Testis (tissue), 5 donors: ENCODE results near the gene IL13. TPM values are rescaled to one million over a fixed set of nuclear protein-coding genes. Genes with fewer than 3 reads are reported as not detected.

ENCODE experiments used
- DNase-seq: peaks from one replicate; pipeline ENCODE4 v3.0.0-alpha.2; 2019
- H3K27ac ChIP-seq, 2 donors: fragments of 200-600 bp; sonication (generic); one replicate each; pipeline ENCODE4 v1.5.1; 2019
- H3K27me3 ChIP-seq: fragments of 200-600 bp; sonication (generic); one replicate; pipeline ENCODE4 v1.5.1; 2019
- H3K36me3 ChIP-seq: fragments of 200-600 bp; sonication (generic); one replicate; pipeline ENCODE4 v1.5.1; 2017; ENCODE audit warnings: low read depth; ENCODE audit errors: missing control alignments
- H3K4me1 ChIP-seq: fragments of 200-600 bp; sonication (generic); one replicate; pipeline ENCODE4 v1.5.1; 2019
- H3K4me3 ChIP-seq, 2 donors: fragments of 200-600 bp; sonication (generic); one replicate each; pipeline ENCODE4 v1.5.1; 2017 to 2019
- H3K9me3 ChIP-seq: fragments of 200-600 bp; sonication (generic); one replicate; pipeline ENCODE4 v1.5.1; 2017
- CTCF ChIP-seq, 3 experiments: fragments of 450-650 bp in 2 of 3; fragments of 200-600 bp in 1 of 3; sonication (generic) in 1 of 3; IDR thresholded peaks; one replicate each; pipeline ENCODE4 v1.5.1; 2016 to 2019; ENCODE audit warnings: antibody characterized with exemption in 3 of 3, mild to moderate bottlenecking in 2 of 3, moderate library complexity in 1 of 3
- POLR2A ChIP-seq: fragments of 450-650 bp; IDR thresholded peaks from one replicate; pipeline ENCODE4 v1.6.1; 2017; ENCODE audit warnings: antibody characterized with exemption, mild to moderate bottlenecking, moderate library complexity
- WGBS, 2 donors: methylation state at CpG; one replicate each; pipeline ENCODE4 v1.1.5; 2018; 5-methylcytosine and 5-hydroxymethylcytosine counted together
- intact Hi-C: fragments of 100-400 bp; cut with DNase I; formaldehyde crosslinking; loops from one replicate; pipeline ENCODE4 v1.15.1; 2023; ENCODE audit warnings: low total_unique reads
- long read RNA-seq, 2 donors: transcript quantifications; one replicate each; lab custom pipeline, GENCODE V29; 2026
- polyA plus RNA-seq: library from polyadenylated mRNA; stranded (reverse); fragments of 350-450 nt; fragmentation: Illumina TruSeq; extraction: RNeasy Lipid Tissue Mini Kit (QIAGEN cat#74804); gene quantifications from one replicate; pipeline ENCODE4 v1.2.3, GENCODE V29; 2014; ENCODE audit warnings: low read depth, low replicate concordance; ENCODE audit not compliant: insufficient read depth
- total RNA-seq, 2 donors: library from RNA; depleted of rRNA; stranded (reverse); fragments of >200 nt; gene quantifications; one replicate each; pipeline ENCODE4 v1.2.3, GENCODE V29; 2016

IL13 gene
- total RNA-seq: 10 to 100 TPM; 17.3 to 25.0 TPM
- polyA plus RNA-seq: 73.4 TPM
- long read RNA-seq, donor 1: 0 reads
- long read RNA-seq, donor 2: 0 reads

GRCh38 chr5:132657676-132658380 is at the start of gene IL13:
IL13 (plus strand) TSS chr5:132658173; CDS start chr5:132658187, 14 bp downstream.
- no peak for DNase-seq
- intact Hi-C loops: no loop called here
- WGBS, 2 donors: 90 to 96% methylated on average over 12 of the region's 12 CpGs
- Histone ChIP-seq H3K27me3 (no peaks in the 10 kb centered on the region), H3K4me1 (peaks cover 3% of the 10 kb centered on the region), H3K9me3 (no peaks in the 10 kb centered on the region), H3K27ac (no peak within 1 kb of the TSS), H3K4me3 (no peak within 1 kb of the TSS), H3K36me3 (no peaks in the 10 kb centered on the region)
- TF ChIP-seq CTCF (IDR thresholded peaks at IDR 0.05) (no peak), POLR2A (no peak)

- TF ChIP-seq POLR2A (no peak), CTCF (IDR thresholded peaks at IDR 0.05) (no peak)
- WGBS, 2 donors: 90 to 99% methylated on average over 2 of the region's 2 CpGs
- no peak for DNase-seq
- Histone ChIP-seq H3K4me3 (no peak overlapping the region), H3K27me3 (no peaks in the 10 kb centered on the region), H3K36me3 (no peaks in the 10 kb centered on the region), H3K9me3 (no peaks in the 10 kb centered on the region), H3K4me1 (no peaks in the 10 kb centered on the region), H3K27ac (no peak overlapping the region)
- intact Hi-C loops: no loop called here
Observed at GRCh38 chr5:132611965-132612364, 46.0 kb upstream of the IL13 start.

- H3K36me3 ChIP-seq: no peaks in the 10 kb centered on the region
Observed at GRCh38 chr5:132612846-132613245, 45.1 kb upstream of the IL13 start.

GRCh38 chr5:132621699-132622098 is 36.3 kb upstream of the IL13 start:
- H3K36me3 ChIP-seq: no peaks in the 10 kb centered on the region

More at GRCh38 chr5:132612846-132613245, 45.1 kb upstream of the IL13 start:
- WGBS, 2 donors: 74 to 91% methylated on average over 1 of the region's 1 CpG
- intact Hi-C loops: no loop called here
- Histone ChIP-seq H3K27ac (no peak overlapping the region), H3K4me1 (no peaks in the 10 kb centered on the region), H3K4me3 (no peak overlapping the region), H3K27me3 (no peaks in the 10 kb centered on the region), H3K9me3 (no peaks in the 10 kb centered on the region)
- DNase-seq: no peak
- TF ChIP-seq CTCF (IDR thresholded peaks at IDR 0.05): no peak
- no peak for TF ChIP-seq POLR2A

More at GRCh38 chr5:132621699-132622098, 36.3 kb upstream of the IL13 start:
- no peaks in the 10 kb centered on the region for H3K27me3 ChIP-seq
- TF ChIP-seq CTCF (IDR thresholded peaks at IDR 0.05) (no peak), POLR2A (no peak)
- no peak overlapping the region for H3K4me3 ChIP-seq
- intact Hi-C loops: no loop called here
- H3K27ac ChIP-seq: no peak overlapping the region
- no peaks in the 10 kb centered on the region for H3K4me1 ChIP-seq
- no peak for DNase-seq
- H3K9me3 ChIP-seq: no peaks in the 10 kb centered on the region
